C1 segment of cervical spinal cord (tissue), 14 donors: ENCODE results near the gene OR10H5.
"Not testable (repeated sequence)": the region's sequence is repeated elsewhere in the genome, so short reads cannot be mapped to it uniquely, and the experiment has no call there.

Experiments used
- DNase-seq, 14 donors: peaks; one replicate each; lab custom pipeline; 2025; lab: John Stamatoyannopoulos, UW

OR10H5 gene, protein sequence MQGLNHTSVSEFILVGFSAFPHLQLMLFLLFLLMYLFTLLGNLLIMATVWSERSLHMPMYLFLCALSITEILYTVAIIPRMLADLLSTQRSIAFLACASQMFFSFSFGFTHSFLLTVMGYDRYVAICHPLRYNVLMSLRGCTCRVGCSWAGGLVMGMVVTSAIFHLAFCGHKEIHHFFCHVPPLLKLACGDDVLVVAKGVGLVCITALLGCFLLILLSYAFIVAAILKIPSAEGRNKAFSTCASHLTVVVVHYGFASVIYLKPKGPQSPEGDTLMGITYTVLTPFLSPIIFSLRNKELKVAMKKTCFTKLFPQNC

DNA sequence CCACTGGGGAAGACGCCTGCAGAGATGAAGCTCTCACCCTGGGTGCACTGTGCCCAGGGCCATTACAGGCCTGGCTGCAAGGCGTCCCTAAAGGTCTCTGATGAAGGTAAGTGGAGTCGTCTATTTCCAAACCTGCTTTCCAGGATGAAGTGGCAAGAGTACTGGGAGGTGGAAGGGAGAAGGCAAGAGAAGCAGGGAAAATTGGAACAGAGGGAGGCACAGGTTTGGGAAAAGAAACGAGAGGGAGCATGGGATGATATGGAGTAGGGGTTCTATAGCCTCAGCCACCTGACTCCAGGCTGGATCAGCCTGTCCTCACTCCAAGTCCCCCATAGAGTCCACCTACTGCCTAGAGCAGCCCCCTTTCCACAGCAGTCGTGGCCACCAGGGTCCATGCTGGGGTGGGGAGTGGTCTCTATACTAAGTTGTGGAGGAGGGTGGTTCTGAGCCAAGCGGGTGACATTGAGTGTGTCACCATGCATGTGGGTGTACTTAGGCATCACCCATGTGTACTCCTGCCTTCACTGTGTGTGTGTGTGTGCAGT lies at the start of gene OR10H5:
Gene OR10H5 (plus strand): TSS at position 51 of the 545 bp plus-strand sequence. CDS start 6,388 bp downstream, outside the sequence.
- no peak for DNase-seq

DNA sequence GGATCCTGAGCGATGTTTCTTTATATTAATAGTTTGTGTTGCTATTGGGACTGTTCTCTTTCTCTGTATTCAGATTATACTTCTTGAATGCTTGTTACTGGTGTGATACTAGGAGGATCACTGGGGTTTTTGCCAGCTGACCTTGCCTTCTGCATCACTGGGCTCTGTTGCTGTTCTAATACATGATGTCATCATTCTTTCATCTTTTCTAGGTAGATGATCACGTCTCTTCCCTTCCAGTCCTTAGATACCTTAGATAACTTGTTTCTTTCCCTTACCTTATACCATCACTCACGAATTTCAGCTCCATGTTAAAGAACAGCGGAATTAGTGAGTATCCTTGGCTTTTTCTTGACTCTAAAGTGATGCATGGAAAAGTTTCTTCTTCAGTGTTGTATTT lies 49.7 kb upstream of the OR10H5 start, which contains the start of gene OR10H3:
Gene OR10H3 (plus strand): TSS at position 264 of the 400 bp plus-strand sequence. CDS start 3,408 bp downstream, outside the sequence.
- DNase-seq, result no peak

DNA sequence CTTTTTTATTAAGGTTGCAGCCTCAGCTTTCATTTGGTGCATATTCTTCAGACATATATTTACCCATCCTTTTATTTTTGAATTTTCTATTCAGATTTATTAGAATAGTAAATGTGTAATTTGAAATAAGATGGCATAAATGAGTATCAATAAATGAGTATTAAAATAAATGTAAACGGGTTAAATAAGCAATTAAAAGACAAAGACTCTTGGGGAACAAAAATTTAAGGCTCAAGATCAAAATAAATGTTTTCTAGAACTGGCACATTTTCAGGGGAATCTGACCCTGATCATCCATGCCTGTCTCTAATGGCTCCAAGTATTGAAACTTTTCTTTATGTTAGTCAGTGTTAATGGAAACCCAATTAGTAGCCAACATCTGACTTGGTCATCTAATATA lies 46.7 kb upstream of the OR10H5 start:
- DNase-seq, result no peak

DNA sequence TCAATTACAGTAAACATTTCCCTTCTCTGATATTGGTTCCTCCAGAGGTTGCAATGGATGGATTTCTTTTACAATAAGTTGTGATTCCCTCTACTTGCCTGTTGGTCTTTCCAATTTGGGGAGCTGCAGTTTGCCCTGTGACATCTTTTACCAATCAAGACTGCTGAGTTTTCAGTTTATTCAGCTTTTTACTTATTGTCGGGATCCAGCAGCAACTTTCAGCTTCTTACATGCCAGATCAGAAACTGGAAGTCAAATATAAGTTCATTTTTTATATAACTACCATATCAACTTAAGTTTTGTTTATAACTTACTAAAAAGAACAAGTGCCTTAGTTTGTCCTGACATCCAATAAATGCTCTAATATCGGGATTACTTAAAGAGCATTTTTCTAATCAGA lies 39.2 kb upstream of the OR10H5 start:
- DNase-seq, result no peak

DNA sequence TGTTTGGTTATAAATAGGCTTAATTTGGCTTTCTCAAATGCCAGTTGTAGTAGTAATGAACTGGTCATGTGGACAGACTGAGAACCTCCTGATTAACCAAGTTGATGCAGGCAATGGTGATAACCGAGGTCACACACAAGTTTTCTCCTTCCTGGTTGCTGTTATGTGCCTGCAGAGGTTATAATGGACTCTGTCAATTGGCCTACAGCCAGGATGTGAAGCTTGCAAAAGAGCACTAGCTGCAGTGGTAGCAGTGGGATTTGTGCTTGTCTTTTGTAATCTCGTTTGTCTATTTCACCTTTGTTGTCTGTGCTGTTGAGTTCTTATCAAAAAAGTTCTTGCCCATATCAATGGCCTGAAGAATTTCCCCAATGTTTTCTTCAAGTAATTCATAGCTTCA lies 29.1 kb upstream of the OR10H5 start:
- DNase-seq, result no peak

DNA sequence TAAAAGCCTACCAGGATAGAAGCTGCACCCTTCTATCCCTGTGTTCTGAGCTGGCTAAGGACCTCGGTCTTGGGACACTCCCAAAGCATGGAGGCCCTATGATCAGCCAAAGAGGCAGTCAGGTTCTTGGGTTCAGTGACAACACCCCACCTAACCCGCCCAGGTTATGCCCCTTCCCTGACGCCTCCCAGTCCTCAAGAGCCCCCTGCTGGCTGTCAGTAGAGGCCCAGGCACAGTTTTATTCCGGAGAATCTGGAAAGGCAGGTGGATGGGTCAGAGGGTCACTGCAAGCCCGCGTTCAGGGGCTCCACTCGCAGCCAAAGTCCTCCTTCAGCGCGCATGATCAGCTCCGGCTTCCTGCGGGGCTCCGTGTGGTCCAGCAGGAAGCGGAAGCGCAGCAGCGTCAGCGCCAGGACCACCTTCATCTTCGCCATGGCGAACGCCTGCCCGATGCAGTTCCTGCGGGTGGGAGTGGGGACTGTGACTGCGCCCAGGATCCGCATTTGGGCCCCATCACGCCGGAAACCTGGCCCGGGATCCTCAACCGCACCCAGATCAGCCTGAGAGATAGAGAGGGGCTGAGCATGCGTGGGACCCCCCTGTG lies 27.4 kb upstream of the OR10H5 start:
- no peak for DNase-seq

DNA sequence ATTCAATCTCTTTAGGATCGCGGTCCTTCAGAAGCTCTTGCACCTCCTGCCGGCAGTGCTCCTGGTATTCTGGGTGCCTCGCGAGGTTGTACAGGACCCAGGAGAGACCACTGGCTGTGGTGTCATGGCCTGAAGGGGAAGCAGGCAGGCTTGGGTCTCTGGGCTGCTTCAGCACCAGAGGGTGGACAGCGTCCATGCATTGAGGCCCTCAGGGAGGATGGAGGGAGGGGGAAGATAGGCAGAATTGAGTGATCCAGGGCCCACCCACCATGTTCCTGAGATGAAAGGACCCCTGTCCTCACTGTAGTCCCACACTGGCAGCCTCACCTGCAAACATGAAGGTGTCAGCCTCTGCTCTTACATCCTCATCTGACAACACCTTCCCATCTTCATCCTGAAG lies 17.9 kb upstream of the OR10H5 start:
- DNase-seq, result no peak

DNA sequence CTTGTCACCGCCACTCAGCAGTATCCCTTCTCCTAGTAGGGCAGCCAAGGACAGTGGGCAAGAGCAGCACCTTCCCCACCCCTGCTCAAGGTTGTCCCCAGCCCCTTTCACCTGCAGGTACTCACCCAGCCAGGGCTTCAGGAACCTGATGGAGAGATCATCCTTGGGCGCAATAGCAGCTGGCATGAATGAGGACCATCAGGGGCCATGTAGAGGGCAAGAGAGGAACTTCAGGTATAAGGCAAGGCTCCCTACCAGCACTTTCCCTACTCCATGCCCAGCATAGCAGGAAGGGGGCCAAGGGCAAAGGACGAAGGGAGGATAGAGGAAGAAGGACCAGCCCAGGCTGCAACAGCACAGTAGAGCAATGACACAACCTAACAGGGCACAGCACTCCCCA lies 13.3 kb upstream of the OR10H5 start:
- DNase-seq, result not testable (repeated sequence)

DNA sequence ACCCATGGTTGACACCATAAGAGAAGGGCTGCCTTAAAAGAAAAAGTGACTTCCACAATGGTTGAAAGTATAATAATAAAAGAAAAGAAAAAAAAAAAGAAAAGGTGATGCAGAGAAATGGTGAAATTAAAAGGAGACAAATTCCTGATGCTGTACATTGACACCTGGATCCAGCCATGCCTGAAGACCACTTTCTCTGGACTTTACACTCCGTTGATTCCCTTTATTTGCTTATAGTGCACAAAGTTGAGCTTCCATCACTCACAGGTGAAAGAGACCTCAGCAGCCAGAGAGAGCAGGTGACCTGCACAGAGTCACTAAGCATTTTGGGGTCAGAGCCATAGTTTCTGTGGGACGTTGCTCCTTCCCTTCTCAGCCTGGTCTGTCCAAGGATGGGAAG lies 12.2 kb upstream of the OR10H5 start:
- no peak for DNase-seq

DNA sequence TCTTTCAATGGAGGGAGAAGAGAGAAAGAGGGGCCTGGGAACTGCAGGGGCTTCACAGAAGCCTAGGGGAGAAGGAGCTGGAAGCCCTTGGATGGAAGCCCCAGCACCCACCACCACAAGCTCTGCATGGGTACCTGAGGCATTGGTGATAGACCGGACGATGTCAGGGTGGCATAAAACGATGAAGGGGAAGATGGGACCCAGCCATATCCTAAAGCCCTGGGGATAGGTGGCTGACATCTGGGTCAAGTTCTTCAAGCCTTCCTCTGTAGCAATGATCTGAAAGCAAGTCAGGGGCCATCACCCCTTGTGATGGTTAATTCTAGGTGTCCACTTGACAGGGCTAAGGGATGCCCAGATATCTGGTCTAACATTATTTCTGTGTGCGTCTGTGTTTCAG lies 11.2 kb upstream of the OR10H5 start:
- DNase-seq, result no peak

DNA sequence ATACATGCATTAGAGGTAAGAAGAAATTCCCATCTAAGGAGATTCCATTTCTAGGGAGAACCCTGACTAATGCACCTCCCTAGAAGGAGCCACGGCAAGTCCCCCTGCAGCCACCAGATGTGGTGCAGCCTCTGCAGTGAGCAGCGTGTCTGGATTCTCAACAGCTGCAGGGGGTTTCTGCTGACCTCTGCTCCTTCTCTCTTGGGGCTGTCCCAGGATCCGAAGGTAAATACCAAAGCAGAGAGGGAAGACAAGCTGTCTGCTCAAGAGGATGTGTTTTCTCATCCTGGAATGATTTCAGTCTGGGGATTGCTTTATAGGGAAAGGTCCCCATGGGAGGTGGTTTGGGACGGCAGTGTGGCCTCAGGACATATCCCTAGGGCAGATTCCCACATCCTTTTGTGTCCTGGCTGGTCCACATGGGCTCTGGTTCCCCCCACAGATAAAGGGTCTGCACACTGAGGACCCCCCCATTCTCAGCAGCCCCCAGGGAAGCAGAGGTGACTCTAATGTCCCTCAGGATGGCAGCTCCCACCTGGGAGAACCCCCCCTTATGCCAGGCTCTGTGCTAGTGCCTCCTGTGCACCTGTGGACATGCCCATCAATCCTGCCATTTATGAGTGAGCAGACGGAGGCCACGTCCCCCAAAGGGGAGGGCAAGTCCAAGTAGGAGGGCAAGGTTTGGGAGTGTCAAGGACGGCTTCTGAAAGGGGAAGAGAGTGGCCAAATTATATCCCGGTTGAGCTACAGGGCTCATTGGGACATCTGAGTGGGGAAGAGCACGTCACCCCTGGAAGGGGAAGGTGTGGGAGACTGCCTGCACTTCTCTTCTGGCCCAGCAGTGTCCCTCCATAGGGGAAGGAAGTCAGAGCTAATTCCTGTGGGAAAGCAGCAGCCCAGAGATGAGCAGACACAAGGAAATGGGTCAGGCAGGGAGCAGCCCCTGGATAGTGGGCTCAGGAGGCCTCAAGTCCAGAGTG lies 10.2 kb upstream of the OR10H5 start:
- no peak for DNase-seq

DNA sequence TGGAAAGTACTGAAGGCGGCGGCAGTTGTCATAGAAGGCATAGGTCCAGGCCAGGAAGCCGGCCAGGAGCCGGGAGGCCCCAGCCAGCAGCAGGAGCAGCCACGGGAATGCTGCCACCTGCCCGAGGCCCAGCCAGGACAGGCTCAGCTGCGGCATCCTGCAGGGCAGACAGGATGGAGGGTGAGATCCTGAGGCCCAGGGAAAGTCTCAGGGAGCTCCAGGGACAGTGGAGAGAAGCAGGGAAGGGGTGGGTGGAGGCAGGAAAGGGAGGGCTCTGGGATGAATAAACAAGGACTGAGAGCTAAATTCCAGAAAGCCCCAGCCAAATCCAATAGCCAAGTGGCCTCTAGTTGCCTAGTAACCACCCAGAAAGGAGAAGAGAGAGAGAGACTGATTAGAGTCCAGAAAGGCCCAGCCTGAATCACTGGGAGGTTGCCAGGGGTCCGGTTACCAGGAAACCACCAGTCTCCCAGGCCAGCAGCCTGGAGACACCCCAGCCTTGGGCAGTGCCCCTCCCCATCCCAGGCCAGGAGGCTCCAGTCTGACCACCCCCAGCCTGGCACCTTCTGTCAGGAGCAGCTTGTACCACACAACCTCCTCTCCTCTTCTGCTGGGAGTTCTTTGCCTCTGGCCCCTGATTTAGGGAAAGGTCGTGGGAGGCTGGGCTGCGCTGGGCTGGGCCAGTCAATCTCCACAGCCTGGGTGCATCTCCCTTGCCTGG lies 7.5 kb upstream of the OR10H5 start:
- DNase-seq, result peak; percentile 38 to 90 (median 84)

DNA sequence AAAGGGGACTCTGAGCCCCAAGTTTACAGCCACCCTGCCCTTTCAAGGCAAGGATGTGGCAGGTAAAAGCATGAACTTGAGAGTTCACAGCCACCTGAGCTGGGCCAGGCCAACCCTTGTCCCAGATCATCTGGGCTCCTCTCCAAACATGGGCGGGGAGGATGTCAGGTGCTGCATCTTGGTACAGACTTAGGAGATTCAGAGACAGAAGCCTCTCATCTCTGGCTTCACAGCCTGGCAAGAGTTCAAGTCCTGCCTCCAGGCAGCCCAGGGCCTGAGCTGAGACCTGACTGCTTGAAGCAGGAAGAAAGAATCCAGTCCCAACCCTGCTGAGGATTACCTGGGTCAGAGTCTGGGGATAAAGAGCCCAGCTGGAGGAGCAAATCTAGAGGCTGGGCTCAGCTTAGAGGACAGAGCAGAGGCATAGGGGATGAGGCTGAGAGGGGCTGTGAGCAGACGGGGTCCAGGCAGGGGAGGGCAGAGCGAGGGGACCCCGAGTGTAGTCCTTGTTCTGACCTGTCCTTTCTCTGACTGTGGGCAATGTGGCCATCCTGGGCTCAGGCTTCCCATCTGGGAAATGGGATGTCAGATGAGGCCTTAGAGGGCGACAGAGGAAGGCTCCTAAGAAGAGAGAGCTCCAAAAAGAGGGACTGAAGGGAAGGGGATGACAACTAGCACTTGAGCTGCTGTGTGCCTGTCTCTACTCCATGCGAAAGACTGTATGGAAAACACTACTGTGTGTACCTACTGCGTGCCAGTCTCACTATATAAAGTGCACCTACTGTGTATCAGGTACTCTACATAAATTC lies 6.6 kb upstream of the OR10H5 start:
- DNase-seq, result peak in 5 of 14 donors; percentile 3 to 42 (median 24)

DNA sequence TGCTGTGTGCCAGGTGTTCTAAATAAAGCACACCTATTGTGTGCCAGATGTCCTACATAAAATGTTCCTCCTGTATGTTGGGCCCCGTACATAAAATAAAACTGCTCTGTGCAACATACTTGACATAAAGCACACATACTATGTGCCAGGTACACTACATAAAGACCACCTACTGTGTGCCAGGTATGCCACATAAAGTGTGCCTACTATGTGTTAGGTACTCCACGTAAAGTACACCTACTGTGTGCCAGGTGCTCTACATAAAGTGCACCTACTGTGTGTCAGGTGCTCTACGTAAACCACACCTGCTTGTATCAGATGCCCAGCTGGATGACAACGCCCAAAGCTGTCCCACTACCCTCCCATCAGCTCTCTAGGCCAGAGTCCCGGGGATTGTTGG lies 5.8 kb upstream of the OR10H5 start:
- DNase-seq, result no peak

DNA sequence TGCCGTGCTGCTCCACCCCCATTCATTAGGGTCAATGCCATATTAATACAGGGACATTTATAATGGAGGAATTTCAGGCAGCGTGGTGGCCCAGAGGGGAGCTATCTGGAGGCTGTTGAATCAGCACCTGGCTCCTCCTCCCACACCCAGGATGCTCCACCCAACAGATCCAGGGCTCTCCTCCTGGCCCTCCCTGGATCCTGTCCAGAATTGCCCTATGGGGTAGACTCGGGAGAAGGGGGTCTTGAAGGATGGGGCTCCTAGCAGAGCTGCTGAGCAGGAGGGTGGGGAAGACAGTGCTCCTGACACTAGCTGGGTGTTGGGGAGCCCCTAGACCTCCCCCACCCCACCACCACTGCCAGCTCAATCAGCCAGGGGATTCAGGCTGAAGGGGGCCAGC lies 5.2 kb upstream of the OR10H5 start:
- DNase-seq, result no peak

DNA sequence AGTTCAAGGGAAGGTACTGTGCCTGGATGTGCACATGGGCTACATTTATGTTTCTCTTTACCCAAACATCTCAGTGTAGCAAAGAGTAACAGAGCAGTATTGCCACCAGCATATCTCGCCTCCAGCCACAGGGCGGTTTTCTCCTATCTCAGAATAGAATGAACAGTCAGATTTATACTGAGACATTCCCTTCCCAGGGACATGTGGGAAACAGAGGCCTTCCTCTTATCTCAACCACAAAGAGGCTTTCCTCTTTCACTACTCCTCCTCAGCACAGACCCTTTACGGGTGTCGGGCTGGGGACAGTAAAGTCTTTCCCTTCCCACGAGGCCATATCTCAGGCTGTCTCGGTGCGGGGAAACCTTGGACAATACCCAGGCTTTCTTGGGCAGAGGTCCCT lies 4.6 kb upstream of the OR10H5 start:
- DNase-seq, result peak in 3 of 14 donors; percentile 0 to 3 (median 2)

DNA sequence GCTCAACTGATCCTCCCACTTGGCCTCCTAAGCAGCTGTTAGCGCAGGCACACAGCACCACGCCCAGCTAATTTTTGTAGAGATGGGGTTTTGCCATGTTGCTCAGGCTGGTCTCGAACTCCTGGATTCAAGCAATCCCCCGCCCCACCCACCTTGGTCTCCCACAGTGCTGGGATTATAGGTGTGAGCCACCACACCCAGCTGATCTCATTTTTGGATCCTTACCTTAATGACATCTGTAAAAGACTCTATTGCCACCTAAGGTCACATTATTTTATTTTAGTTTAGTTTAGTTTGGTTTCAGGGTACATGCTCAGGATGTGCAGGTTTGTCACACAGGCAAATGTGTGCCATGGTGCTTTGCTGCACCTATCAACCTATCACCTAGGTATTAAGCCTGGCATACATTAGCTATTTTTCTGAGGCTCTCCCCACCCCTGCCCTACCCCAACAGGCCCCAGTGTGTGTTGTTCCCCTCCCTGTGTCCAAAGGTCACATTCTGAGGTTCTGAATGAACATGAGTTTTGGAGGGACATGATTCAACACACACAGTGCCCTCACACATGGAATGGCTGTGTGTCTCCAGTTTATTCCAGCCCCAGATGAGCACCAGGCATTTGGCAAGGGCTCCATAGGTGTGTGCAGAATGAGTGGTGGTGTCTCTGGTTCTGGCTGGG lies 1.3 kb downstream of the OR10H5 start:
- DNase-seq, result no peak

DNA sequence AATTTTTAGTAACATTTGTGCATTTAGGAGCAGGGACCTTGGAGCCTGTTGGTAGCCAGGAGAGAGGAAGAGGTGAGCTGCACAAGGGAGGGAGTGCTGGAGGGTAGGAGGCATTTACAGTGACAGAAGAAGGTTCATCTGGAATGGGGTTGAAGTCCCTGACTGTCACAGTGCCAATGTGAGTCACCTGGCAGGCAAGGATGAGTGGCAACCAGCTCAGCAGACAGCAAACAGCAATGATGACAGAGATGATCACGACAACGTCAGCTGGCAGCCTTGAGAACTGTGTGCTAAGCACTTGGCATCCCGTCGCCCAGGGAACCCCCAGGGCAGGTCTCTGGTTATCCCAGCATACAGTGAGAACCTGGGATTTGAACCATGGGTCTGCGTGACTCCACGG lies 2.6 kb downstream of the OR10H5 start:
- no peak for DNase-seq

DNA sequence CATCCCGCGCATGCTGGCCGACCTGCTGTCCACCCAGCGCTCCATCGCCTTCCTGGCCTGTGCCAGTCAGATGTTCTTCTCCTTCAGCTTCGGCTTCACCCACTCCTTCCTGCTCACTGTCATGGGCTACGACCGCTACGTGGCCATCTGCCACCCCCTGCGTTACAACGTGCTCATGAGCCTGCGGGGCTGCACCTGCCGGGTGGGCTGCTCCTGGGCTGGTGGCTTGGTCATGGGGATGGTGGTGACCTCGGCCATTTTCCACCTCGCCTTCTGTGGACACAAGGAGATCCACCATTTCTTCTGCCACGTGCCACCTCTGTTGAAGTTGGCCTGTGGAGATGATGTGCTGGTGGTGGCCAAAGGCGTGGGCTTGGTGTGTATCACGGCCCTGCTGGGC lies 6.8 kb downstream of the OR10H5 start:
- not testable (repeated sequence) for DNase-seq

DNA sequence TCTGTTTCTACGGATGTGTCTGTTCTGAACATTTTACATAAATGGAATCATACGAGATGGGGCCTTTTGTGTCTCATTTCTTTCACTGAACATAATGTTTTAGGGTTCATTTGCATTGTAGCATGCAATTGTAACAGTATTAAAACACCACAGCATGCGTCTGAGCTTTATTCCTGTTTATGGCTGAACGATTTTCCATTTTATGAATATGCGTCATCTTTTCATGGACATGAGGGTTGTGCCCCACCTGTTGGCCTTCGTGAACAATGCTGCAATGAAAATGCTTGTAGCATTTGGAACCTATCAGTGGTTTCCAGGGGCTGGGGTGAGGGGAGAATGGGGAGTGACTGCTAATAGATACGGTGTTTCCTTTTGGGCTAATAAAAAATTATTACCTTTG lies 22.9 kb downstream of the OR10H5 start:
- no peak for DNase-seq
